ENCODE measurements around the gene SYNGR1.
"Not testable (repeated sequence)": the region's sequence is repeated elsewhere in the genome, so short reads cannot be mapped to it uniquely, and the experiment has no call there.

The SYNGR1 gene

GRCh38 chr22:39339775-39340174 lies 10.0 kb upstream of the SYNGR1 start:
- not testable (repeated sequence) for H3K27me3 ChIP-seq (ENCODE audit: control insufficient read depth, insufficient read depth, low read length, poor library complexity, severe bottlenecking); H3K9me3 ChIP-seq (ENCODE audit: control insufficient read depth, low read length); H3K27ac ChIP-seq (ENCODE audit: insufficient read depth, low read depth, low read length, poor library complexity, severe bottlenecking); H3K36me3 ChIP-seq (ENCODE audit: control insufficient read depth, insufficient read depth, low read length); H3K4me1 ChIP-seq (ENCODE audit: control insufficient read depth, insufficient read depth, low read length); H3K4me3 ChIP-seq (ENCODE audit: insufficient read depth, low read depth, low read length)
- 92 to 96% methylated on average over 6 of the region's 7 CpGs for WGBS, 2 experiments

GRCh38 chr22:39341179-39341578 lies 8.6 kb upstream of the SYNGR1 start:
- Histone ChIP-seq H3K4me1 (ENCODE audit: control insufficient read depth, insufficient read depth, low read length) (no peaks in the 10 kb centered on the region), H3K9me3 (ENCODE audit: control insufficient read depth, low read length) (no peaks in the 10 kb centered on the region), H3K4me3 (ENCODE audit: insufficient read depth, low read depth, low read length) (no peak overlapping the region), H3K27ac (ENCODE audit: insufficient read depth, low read depth, low read length, poor library complexity, severe bottlenecking) (peak overlapping the region; percentile 8), H3K36me3 (ENCODE audit: control insufficient read depth, insufficient read depth, low read length) (no peaks in the 10 kb centered on the region), H3K27me3 (ENCODE audit: control insufficient read depth, insufficient read depth, low read length, poor library complexity, severe bottlenecking) (peaks cover 3% of the 10 kb centered on the region)
- WGBS, 2 experiments, result 66 to 68% methylated on average over 3 of the region's 3 CpGs

GRCh38 chr22:39343259-39344045 lies 6.3 kb upstream of the SYNGR1 start:
- no peaks in the 10 kb centered on the region for H3K9me3 ChIP-seq (ENCODE audit: control insufficient read depth, low read length)
- no peaks in the 10 kb centered on the region for H3K4me1 ChIP-seq (ENCODE audit: control insufficient read depth, insufficient read depth, low read length)
- H3K4me3 ChIP-seq (ENCODE audit: insufficient read depth, low read depth, low read length), result no peak overlapping the region
- no peak overlapping the region for H3K27ac ChIP-seq (ENCODE audit: insufficient read depth, low read depth, low read length, poor library complexity, severe bottlenecking)
- no peaks in the 10 kb centered on the region for H3K36me3 ChIP-seq (ENCODE audit: control insufficient read depth, insufficient read depth, low read length)
- peaks cover 3% of the 10 kb centered on the region for H3K27me3 ChIP-seq (ENCODE audit: control insufficient read depth, insufficient read depth, low read length, poor library complexity, severe bottlenecking)
- 35 to 51% methylated on average over 11 to 15 of the region's 15 CpGs for WGBS, 2 experiments

DNA sequence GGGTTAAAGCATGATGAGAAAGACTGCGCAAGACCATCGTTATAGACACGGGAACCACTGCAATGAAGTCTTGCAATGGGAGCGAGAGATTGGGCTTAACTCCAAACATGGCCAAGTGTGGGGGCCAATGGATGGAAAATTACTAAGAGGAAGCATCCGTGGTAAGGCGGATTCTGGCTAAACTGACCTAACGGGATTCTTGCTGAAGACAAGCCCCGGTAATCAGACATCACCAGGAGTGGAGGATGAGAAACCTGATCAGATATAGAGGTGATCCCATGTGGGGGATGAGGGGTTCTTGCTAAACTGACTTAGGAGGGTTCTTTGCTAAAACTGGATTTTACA lies 5.8 kb upstream of the SYNGR1 start:
- Histone ChIP-seq H3K9me3 (ENCODE audit: control insufficient read depth, low read length) (no peaks in the 10 kb centered on the region), H3K27ac (ENCODE audit: insufficient read depth, low read depth, low read length, poor library complexity, severe bottlenecking) (no peak overlapping the region), H3K27me3 (ENCODE audit: control insufficient read depth, insufficient read depth, low read length, poor library complexity, severe bottlenecking) (peaks cover 3% of the 10 kb centered on the region), H3K4me1 (ENCODE audit: control insufficient read depth, insufficient read depth, low read length) (no peaks in the 10 kb centered on the region), H3K4me3 (ENCODE audit: insufficient read depth, low read depth, low read length) (no peak overlapping the region), H3K36me3 (ENCODE audit: control insufficient read depth, insufficient read depth, low read length) (no peaks in the 10 kb centered on the region)
- 79 to 81% methylated on average over 8 of the region's 8 CpGs for WGBS, 2 experiments

DNA sequence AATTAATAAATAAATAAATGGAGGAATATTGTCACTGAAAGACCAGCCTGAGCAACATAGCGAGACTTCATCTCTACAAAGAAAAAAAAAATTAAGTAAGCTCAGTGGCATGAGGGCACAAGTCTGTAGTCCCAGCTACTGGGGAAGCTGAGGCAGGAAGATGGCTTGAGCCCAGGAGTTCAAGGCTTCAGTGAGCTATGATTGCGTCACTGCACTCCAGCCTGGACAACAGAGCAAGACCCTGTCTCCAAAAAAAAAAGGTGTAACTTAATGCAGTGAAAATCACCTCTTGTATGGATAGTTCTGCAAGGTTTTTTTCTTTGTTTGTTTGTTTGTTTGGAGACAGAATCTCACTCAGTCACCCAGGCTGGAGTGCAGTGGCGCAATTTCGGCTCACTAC lies 4.6 kb upstream of the SYNGR1 start:
- WGBS, 2 experiments, result 94 to 95% methylated on average over 4 of the region's 4 CpGs
- Histone ChIP-seq H3K27ac (ENCODE audit: insufficient read depth, low read depth, low read length, poor library complexity, severe bottlenecking) (no peak overlapping the region), H3K4me3 (ENCODE audit: insufficient read depth, low read depth, low read length) (no peak overlapping the region), H3K27me3 (ENCODE audit: control insufficient read depth, insufficient read depth, low read length, poor library complexity, severe bottlenecking) (peaks cover 3% of the 10 kb centered on the region), H3K4me1 (ENCODE audit: control insufficient read depth, insufficient read depth, low read length) (no peaks in the 10 kb centered on the region), H3K36me3 (ENCODE audit: control insufficient read depth, insufficient read depth, low read length) (no peaks in the 10 kb centered on the region), H3K9me3 (ENCODE audit: control insufficient read depth, low read length) (no peaks in the 10 kb centered on the region)

- no peaks in the 10 kb centered on the region for H3K36me3 ChIP-seq (ENCODE audit: control insufficient read depth, insufficient read depth, low read length)
- no peak overlapping the region for H3K27ac ChIP-seq (ENCODE audit: insufficient read depth, low read depth, low read length, poor library complexity, severe bottlenecking)
- WGBS, 2 experiments, result 45 to 48% methylated on average over 11 of the region's 11 CpGs
These were observed 784 bp upstream of the SYNGR1 start for GRCh38 chr22:39348909-39349505.

GRCh38 chr22:39349506-39349966 lies 255 bp upstream of the SYNGR1 start:
- H3K9me3 ChIP-seq (ENCODE audit: control insufficient read depth, low read length), result no peaks in the 10 kb centered on the region

More at GRCh38 chr22:39348909-39349505, 784 bp upstream of the SYNGR1 start:
- H3K4me1 ChIP-seq (ENCODE audit: control insufficient read depth, insufficient read depth, low read length), result peaks cover 11% of the 10 kb centered on the region
- H3K9me3 ChIP-seq (ENCODE audit: control insufficient read depth, low read length), result no peaks in the 10 kb centered on the region
- no peaks in the 10 kb centered on the region for H3K27me3 ChIP-seq (ENCODE audit: control insufficient read depth, insufficient read depth, low read length, poor library complexity, severe bottlenecking)
- peak overlapping the region; percentile 51 for H3K4me3 ChIP-seq (ENCODE audit: insufficient read depth, low read depth, low read length)

GRCh38 chr22:39350757-39351688 lies 1.2 kb downstream of the SYNGR1 start:
- H3K4me1 ChIP-seq (ENCODE audit: control insufficient read depth, insufficient read depth, low read length), result peaks cover 11% of the 10 kb centered on the region
- H3K4me3 ChIP-seq (ENCODE audit: insufficient read depth, low read depth, low read length), result peak overlapping the region; percentile 74
- WGBS, 2 experiments, result 76 to 77% methylated on average over 14 of the region's 14 CpGs
- no peak overlapping the region for H3K27ac ChIP-seq (ENCODE audit: insufficient read depth, low read depth, low read length, poor library complexity, severe bottlenecking)
- no peaks in the 10 kb centered on the region for H3K27me3 ChIP-seq (ENCODE audit: control insufficient read depth, insufficient read depth, low read length, poor library complexity, severe bottlenecking)
- no peaks in the 10 kb centered on the region for H3K36me3 ChIP-seq (ENCODE audit: control insufficient read depth, insufficient read depth, low read length)
- no peaks in the 10 kb centered on the region for H3K9me3 ChIP-seq (ENCODE audit: control insufficient read depth, low read length)

More at GRCh38 chr22:39349506-39349966, 255 bp upstream of the SYNGR1 start:
- H3K36me3 ChIP-seq (ENCODE audit: control insufficient read depth, insufficient read depth, low read length), result no peaks in the 10 kb centered on the region
- H3K27ac ChIP-seq (ENCODE audit: insufficient read depth, low read depth, low read length, poor library complexity, severe bottlenecking), result no peak overlapping the region
- no peaks in the 10 kb centered on the region for H3K27me3 ChIP-seq (ENCODE audit: control insufficient read depth, insufficient read depth, low read length, poor library complexity, severe bottlenecking)
- H3K4me1 ChIP-seq (ENCODE audit: control insufficient read depth, insufficient read depth, low read length), result peaks cover 11% of the 10 kb centered on the region
- 2 to 3% methylated on average over 57 of the region's 57 CpGs for WGBS, 2 experiments
- H3K4me3 ChIP-seq (ENCODE audit: insufficient read depth, low read depth, low read length), result peak overlapping the region; percentile 74

- Histone ChIP-seq H3K4me3 (ENCODE audit: insufficient read depth, low read depth, low read length) (no peak overlapping the region), H3K27me3 (ENCODE audit: control insufficient read depth, insufficient read depth, low read length, poor library complexity, severe bottlenecking) (no peaks in the 10 kb centered on the region), H3K9me3 (ENCODE audit: control insufficient read depth, low read length) (no peaks in the 10 kb centered on the region), H3K4me1 (ENCODE audit: control insufficient read depth, insufficient read depth, low read length) (peaks cover 11% of the 10 kb centered on the region), H3K36me3 (ENCODE audit: control insufficient read depth, insufficient read depth, low read length) (no peaks in the 10 kb centered on the region), H3K27ac (ENCODE audit: insufficient read depth, low read depth, low read length, poor library complexity, severe bottlenecking) (no peak overlapping the region)
- whole genome bisulfite sequencing, 2 experiments, result 46 to 49% methylated on average over 8 of the region's 8 CpGs
These were observed 2.0 kb downstream of the SYNGR1 start for GRCh38 chr22:39351689-39352214.

All from ectodermal cell (in vitro differentiated cells).